Measurements from ENCODE around the gene HFM1.

GRCh38 chr1:91346824-91347223, 57.8 kb downstream of the HFM1 start:
- TF ChIP-seq CTCF (IDR thresholded peaks at IDR 0.05) (no peak), POLR2AphosphoS5 (IDR thresholded peaks at IDR 0.05) (no peak)

All from prostate gland (tissue), 2 donors.